Mesenchymal stem cell (in vitro differentiated cells and primary cell): ENCODE results near the gene RBM20.
"Not testable (repeated sequence)": the region's sequence is repeated elsewhere in the genome, so short reads cannot be mapped to it uniquely, and the experiment has no call there.

Experiments
- DNase-seq: peaks from one replicate; pipeline ENCODE4 v3.0.0-alpha.2; 2013
- H2AFZ ChIP-seq: one replicate; pipeline ENCODE4 v1.6.1; 2013; ENCODE audit warnings: low read depth, mild to moderate bottlenecking, control low read depth, inconsistent platforms, low read length, moderate library complexity
- H2AK5ac ChIP-seq: 2 replicates; pipeline ENCODE4 v1.6.1; 2013; ENCODE audit warnings: low read length, moderate library complexity, mild to moderate bottlenecking, inconsistent platforms; ENCODE audit not compliant: severe bottlenecking
- H2BK120ac ChIP-seq: one replicate; pipeline ENCODE4 v1.6.1; 2013; ENCODE audit warnings: low read depth, mild to moderate bottlenecking, inconsistent platforms, low read length, moderate library complexity
- H2BK12ac ChIP-seq, 2 experiments: one replicate each; pipeline ENCODE4 v1.6.1; 2013; ENCODE audit warnings: inconsistent platforms in 2 of 2, low read length in 2 of 2, mild to moderate bottlenecking in 2 of 2, moderate library complexity in 2 of 2, control low read depth in 1 of 2
- H2BK15ac ChIP-seq: one replicate; pipeline ENCODE4 v1.6.1; 2013; ENCODE audit warnings: mild to moderate bottlenecking, low read depth, inconsistent platforms; ENCODE audit not compliant: poor library complexity, severe bottlenecking
- H2BK5ac ChIP-seq: 2 replicates; pipeline ENCODE4 v1.6.1; 2013; ENCODE audit warnings: low read depth, mild to moderate bottlenecking, low read length, control low read depth, inconsistent platforms; ENCODE audit not compliant: poor library complexity, severe bottlenecking
- H3K14ac ChIP-seq, 2 experiments: one replicate each; pipeline ENCODE4 v1.6.1; 2013; ENCODE audit warnings: inconsistent platforms in 2 of 2, low read length in 2 of 2, control low read depth in 1 of 2, mild to moderate bottlenecking in 1 of 2, moderate library complexity in 1 of 2
- H3K18ac ChIP-seq, 2 experiments: one replicate each; pipeline ENCODE4 v1.6.1; 2013; ENCODE audit warnings: inconsistent platforms in 2 of 2, low read length in 2 of 2, control low read depth in 1 of 2, low read depth in 1 of 2, mild to moderate bottlenecking in 1 of 2
- H3K23ac ChIP-seq, 2 experiments: one replicate each; pipeline ENCODE4 v1.6.1; 2013; ENCODE audit warnings: inconsistent platforms in 2 of 2, low read length in 2 of 2, mild to moderate bottlenecking in 2 of 2, moderate library complexity in 2 of 2, control low read depth in 1 of 2
- H3K27ac ChIP-seq: 2 replicates; pipeline ENCODE4 v1.5.1; 2013; ENCODE audit warnings: mild to moderate bottlenecking, moderate library complexity, low read length, control low read depth, inconsistent platforms; ENCODE audit not compliant: poor library complexity, severe bottlenecking
- H3K27me3 ChIP-seq, 2 experiments: 2 replicates each; pipeline versions ENCODE4 v1.6.1 to v1.7.0; 2013; ENCODE audit warnings: low read length in 2 of 2, mild to moderate bottlenecking in 2 of 2, moderate library complexity in 2 of 2, control low read depth in 1 of 2, inconsistent platforms in 1 of 2; ENCODE audit not compliant: control insufficient read depth in 1 of 2, insufficient read depth in 1 of 2
- H3K36me3 ChIP-seq, 2 experiments: 2 replicates each; pipeline versions ENCODE4 v1.6.1 to v1.7.0; 2013; ENCODE audit warnings: low read length in 2 of 2, control low read depth in 1 of 2, inconsistent platforms in 1 of 2, low read depth in 1 of 2, mild to moderate bottlenecking in 1 of 2; ENCODE audit not compliant: insufficient read depth in 2 of 2, control insufficient read depth in 1 of 2
- H3K4ac ChIP-seq, 2 experiments: one replicate each; pipeline ENCODE4 v1.6.1; 2013; ENCODE audit warnings: inconsistent platforms in 2 of 2, low read length in 2 of 2, mild to moderate bottlenecking in 2 of 2, moderate library complexity in 2 of 2, control low read depth in 1 of 2, low read depth in 1 of 2
- H3K4me1 ChIP-seq: 2 replicates; pipeline ENCODE4 v1.6.1; 2013; ENCODE audit warnings: low read depth, low read length, control low read depth; ENCODE audit not compliant: control insufficient read depth, insufficient read depth
- H3K4me2 ChIP-seq: 2 replicates; pipeline ENCODE4 v1.6.1; 2013; ENCODE audit warnings: low read length, mild to moderate bottlenecking, inconsistent platforms; ENCODE audit not compliant: poor library complexity, severe bottlenecking
- H3K4me3 ChIP-seq, 2 experiments: 2 replicates each; pipeline versions ENCODE4 v1.5.1 to v1.7.0; 2013; ENCODE audit warnings: low read length in 2 of 2, mild to moderate bottlenecking in 2 of 2, control low read depth in 1 of 2, low read depth in 1 of 2; ENCODE audit not compliant: insufficient read depth in 1 of 2
- H3K79me1 ChIP-seq: replicated peaks from 2 replicates; pipeline ENCODE4 v1.6.1; 2013; ENCODE audit warnings: mild to moderate bottlenecking, control low read depth, low read length, inconsistent platforms; ENCODE audit not compliant: poor library complexity, severe bottlenecking
- H3K9ac ChIP-seq: 2 replicates; pipeline ENCODE4 v1.7.0; 2013; ENCODE audit warnings: mild to moderate bottlenecking, low read length, moderate library complexity
- H3K9me3 ChIP-seq: 2 replicates; pipeline ENCODE4 v1.7.0; 2013; ENCODE audit warnings: mild to moderate bottlenecking, low read length; ENCODE audit not compliant: control insufficient read depth
- H4K8ac ChIP-seq: one replicate; pipeline ENCODE4 v1.6.1; 2013; ENCODE audit warnings: inconsistent platforms, mild to moderate bottlenecking, low read length, moderate library complexity
- H4K91ac ChIP-seq: one replicate; pipeline ENCODE4 v1.6.1; 2013; ENCODE audit warnings: mild to moderate bottlenecking, low read length, inconsistent platforms
- WGBS: methylation state at CpG from one replicate; pipeline ENCODE4 v1.1.7; 2013; ENCODE audit warnings: mixed read lengths; 5-methylcytosine and 5-hydroxymethylcytosine counted together

RBM20 gene

DNA sequence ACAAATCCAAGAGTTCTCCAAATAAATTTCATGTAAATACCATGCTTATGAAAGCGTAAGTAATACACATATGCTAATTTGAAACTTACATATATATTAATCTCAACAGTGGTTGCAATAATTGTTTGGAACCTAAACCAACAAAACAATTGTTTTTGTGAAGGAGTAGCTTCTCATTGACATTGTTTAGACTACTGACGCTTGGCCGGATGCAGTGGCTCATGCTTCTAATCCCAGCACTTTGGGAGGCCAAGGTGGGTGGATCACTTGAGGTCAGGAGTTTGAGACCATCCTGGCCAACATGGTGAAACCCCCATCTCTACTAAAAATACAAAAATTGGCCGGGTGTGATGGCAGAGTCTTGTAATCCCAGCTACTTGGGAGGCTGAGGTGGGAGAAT lies 61.5 kb downstream of the RBM20 start:
- H3K9me3 ChIP-seq, H3K18ac ChIP-seq, H3K23ac ChIP-seq, H2BK5ac ChIP-seq, H3K4ac ChIP-seq, H2BK15ac ChIP-seq, H3K9ac ChIP-seq, H2AFZ ChIP-seq, H2BK12ac ChIP-seq, H3K4me1 ChIP-seq, H3K79me1 ChIP-seq, H4K8ac ChIP-seq, H3K27ac ChIP-seq, H3K4me2 ChIP-seq, H3K4me3 ChIP-seq, H4K91ac ChIP-seq, H2AK5ac ChIP-seq, H3K14ac ChIP-seq, DNase-seq, H2BK120ac ChIP-seq, H3K36me3 ChIP-seq: not testable (repeated sequence)
- WGBS, result 81% methylated on average over 2 of the region's 4 CpGs
- H3K27me3 ChIP-seq, result peaks cover 0 to 18% of the 10 kb centered on the region in 2 experiments

DNA sequence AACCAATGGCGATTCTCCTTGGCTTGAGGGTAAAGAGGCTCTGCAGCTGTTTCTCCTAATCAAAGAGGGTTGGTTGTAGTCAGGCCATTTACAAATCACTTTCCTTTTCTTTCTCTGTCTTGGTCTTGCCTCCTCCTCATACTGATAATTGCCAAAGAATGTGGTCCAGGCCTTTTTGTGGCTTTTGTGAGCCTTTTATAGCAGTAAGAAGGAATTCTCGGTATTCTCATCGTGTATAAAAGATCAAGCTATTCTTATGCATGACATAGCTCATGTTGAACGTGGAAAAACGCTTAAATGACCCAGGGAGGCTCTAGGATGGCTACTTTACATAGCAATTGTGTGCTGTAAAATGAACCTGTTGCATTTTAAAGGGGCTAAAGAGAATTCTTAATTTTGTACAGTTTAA lies 62.6 kb downstream of the RBM20 start:
- peak; percentile 84 for DNase-seq
- H3K27me3 ChIP-seq, result peaks cover 0 to 21% of the 10 kb centered on the region in 2 experiments
- H2BK12ac ChIP-seq, result no peak overlapping the region
- peak overlapping the region in 1 of 2 experiments; percentile 12 for H3K4me3 ChIP-seq
- H3K4ac ChIP-seq, result no peak overlapping the region
- no peak overlapping the region for H4K8ac ChIP-seq
- no peak overlapping the region for H3K14ac ChIP-seq
- no peak overlapping the region for H3K18ac ChIP-seq
- no peak overlapping the region for H4K91ac ChIP-seq
- H3K9me3 ChIP-seq, result no peaks in the 10 kb centered on the region
- no peak overlapping the region for H2AK5ac ChIP-seq
- peaks cover 3% of the 10 kb centered on the region for H3K4me1 ChIP-seq
- no peak overlapping the region for H2BK5ac ChIP-seq
- no peak overlapping the region for H3K4me2 ChIP-seq
- H2BK15ac ChIP-seq, result no peak overlapping the region
- no peak overlapping the region for H2BK120ac ChIP-seq
- no peaks in the 10 kb centered on the region for H3K79me1 ChIP-seq
- no peak overlapping the region for H3K23ac ChIP-seq
- H3K9ac ChIP-seq, result peak overlapping the region; percentile 56
- 3% methylated on average over 4 of the region's 5 CpGs for WGBS
- H3K36me3 ChIP-seq, result no peaks in the 10 kb centered on the region
- H3K27ac ChIP-seq, result peak overlapping the region; percentile 88
- H2AFZ ChIP-seq, result no peak overlapping the region

DNA sequence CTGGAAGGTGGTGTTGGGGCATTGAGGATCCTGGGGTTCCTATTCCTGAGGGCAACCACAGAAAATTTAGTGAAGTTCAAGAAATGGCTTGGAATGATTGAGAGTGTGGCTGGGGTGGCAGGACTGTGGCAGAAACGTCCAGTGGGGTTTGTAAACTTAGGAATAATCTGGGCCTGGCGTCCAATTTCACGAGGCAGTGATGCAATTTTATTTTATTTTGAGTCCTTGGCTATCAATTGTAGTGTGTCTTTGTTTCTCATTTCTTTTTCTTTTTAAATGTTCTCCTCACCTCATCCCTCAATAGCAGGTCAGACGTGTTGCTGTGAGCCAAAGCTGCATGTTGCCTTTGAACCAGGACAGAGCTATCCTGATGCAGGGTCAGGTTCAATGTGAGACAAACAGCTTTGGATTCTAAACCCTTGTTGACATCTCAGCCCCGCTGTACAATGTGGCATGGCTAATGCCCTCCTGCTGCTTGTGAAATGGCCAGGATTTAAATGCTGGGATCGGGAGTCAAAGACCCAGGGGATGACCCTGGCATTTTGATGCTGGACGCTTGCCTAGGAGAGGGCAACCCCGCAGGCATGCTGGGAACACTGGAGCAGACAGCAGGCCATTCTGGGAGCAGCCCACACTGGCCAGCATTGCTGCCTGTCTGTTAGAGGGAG lies 64.8 kb downstream of the RBM20 start:
- no peak overlapping the region for H2BK5ac ChIP-seq
- H2BK15ac ChIP-seq, result no peak overlapping the region
- no peak overlapping the region for H3K4me3 ChIP-seq
- no peaks in the 10 kb centered on the region for H3K36me3 ChIP-seq
- no peak for DNase-seq
- H2AK5ac ChIP-seq, result no peak overlapping the region
- no peak overlapping the region for H3K9ac ChIP-seq
- H2BK12ac ChIP-seq, result no peak overlapping the region
- H3K4me1 ChIP-seq, result peaks cover 3% of the 10 kb centered on the region
- H3K27me3 ChIP-seq, result peaks cover 0 to 30% of the 10 kb centered on the region in 2 experiments
- no peaks in the 10 kb centered on the region for H3K9me3 ChIP-seq
- H3K4ac ChIP-seq, result peak overlapping the region in 1 of 2 experiments; percentile 40
- no peak overlapping the region for H3K14ac ChIP-seq
- no peak overlapping the region for H2AFZ ChIP-seq
- H3K23ac ChIP-seq, result no peak overlapping the region
- no peak overlapping the region for H4K91ac ChIP-seq
- no peak overlapping the region for H4K8ac ChIP-seq
- H3K79me1 ChIP-seq, result no peaks in the 10 kb centered on the region
- no peak overlapping the region for H3K27ac ChIP-seq
- H3K4me2 ChIP-seq, result no peak overlapping the region
- no peak overlapping the region for H3K18ac ChIP-seq
- 89% methylated on average over 7 of the region's 8 CpGs for WGBS
- no peak overlapping the region for H2BK120ac ChIP-seq

DNA sequence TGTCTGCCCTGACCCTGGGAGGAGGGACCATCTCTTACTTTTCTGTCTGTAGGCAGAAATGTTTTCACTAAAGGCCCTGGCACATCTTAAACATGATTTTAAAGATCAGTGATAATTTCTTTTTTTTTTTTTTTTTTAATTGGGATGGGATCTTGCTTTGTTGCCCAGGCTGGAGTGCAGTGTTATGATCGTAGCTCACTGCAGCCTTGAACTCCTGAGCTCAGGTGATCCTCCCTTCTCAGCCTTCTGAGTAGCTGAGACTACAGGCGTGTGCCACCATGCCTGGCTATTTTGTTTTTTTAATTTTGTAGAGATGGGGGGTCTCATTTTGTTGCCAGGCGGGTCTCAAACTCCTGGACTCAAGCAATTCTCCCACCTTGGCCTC lies 65.3 kb downstream of the RBM20 start:
- H3K18ac ChIP-seq, result no peak overlapping the region
- no peak overlapping the region for H3K9ac ChIP-seq
- H3K79me1 ChIP-seq, result no peaks in the 10 kb centered on the region
- no peak overlapping the region for H4K91ac ChIP-seq
- no peak overlapping the region for H3K14ac ChIP-seq
- H2BK12ac ChIP-seq, result no peak overlapping the region
- no peaks in the 10 kb centered on the region for H3K36me3 ChIP-seq
- H3K4me3 ChIP-seq, result no peak overlapping the region
- no peak overlapping the region for H3K23ac ChIP-seq
- H3K4ac ChIP-seq, result peak overlapping the region in 1 of 2 experiments; percentile 40
- H2AFZ ChIP-seq, result no peak overlapping the region
- no peak overlapping the region for H3K27ac ChIP-seq
- H3K27me3 ChIP-seq, result peaks cover 0 to 36% of the 10 kb centered on the region in 2 experiments
- H2BK120ac ChIP-seq, result no peak overlapping the region
- no peak for DNase-seq
- H3K4me2 ChIP-seq, result no peak overlapping the region
- no peak overlapping the region for H2AK5ac ChIP-seq
- H4K8ac ChIP-seq, result no peak overlapping the region
- H3K9me3 ChIP-seq, result no peaks in the 10 kb centered on the region
- peaks cover 3% of the 10 kb centered on the region for H3K4me1 ChIP-seq
- 97% methylated on average over 2 of the region's 3 CpGs for WGBS
- H2BK15ac ChIP-seq, result no peak overlapping the region
- H2BK5ac ChIP-seq, result no peak overlapping the region
